OCI-M1 (cell line): ENCODE measurements around the gene PEPD.
A peak's percentile ranks its signal among the peaks of the same experiment; 100 is the strongest.

Source experiments
- DNase-seq: peaks from one replicate; lab custom pipeline; 2025; lab: John Stamatoyannopoulos, UW

The PEPD gene

DNA sequence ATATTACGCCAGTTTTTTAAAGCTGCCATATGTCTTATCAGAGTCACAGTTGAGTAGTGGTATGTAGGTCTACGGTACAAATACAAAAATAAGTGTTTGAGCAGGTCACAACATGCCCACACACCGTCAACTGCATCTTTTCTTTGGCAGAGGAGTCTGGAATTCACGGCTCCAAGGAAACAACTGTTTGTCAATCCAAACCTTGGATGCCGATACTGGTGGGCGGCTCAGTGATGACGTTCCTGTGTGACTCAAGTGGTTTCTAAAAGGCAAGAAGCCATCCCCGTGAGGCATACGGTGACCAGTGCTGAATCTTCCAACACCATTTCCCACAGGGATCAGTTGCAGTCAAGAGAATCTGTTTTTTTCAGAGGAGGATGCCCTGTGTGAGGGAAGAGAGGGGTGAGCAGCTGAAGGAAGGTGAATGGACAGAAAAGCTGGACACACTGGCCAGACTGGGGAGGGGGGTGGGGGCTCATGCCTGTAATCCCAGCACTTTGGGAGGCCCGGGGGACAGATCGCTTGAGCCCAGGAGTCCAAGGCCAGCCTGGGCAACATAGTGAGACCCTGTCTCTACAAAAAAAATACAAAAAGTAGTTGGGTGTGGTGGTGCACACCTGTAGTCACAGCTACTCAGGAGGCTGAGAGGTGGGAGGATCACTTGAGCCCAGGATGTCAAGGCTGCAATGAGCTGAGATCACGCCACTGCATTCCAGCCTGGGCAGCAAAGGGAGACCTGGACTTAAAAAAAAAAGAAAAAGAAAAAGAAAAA is 170.9 kb downstream of the PEPD start:
- DNase-seq: no peak

DNA sequence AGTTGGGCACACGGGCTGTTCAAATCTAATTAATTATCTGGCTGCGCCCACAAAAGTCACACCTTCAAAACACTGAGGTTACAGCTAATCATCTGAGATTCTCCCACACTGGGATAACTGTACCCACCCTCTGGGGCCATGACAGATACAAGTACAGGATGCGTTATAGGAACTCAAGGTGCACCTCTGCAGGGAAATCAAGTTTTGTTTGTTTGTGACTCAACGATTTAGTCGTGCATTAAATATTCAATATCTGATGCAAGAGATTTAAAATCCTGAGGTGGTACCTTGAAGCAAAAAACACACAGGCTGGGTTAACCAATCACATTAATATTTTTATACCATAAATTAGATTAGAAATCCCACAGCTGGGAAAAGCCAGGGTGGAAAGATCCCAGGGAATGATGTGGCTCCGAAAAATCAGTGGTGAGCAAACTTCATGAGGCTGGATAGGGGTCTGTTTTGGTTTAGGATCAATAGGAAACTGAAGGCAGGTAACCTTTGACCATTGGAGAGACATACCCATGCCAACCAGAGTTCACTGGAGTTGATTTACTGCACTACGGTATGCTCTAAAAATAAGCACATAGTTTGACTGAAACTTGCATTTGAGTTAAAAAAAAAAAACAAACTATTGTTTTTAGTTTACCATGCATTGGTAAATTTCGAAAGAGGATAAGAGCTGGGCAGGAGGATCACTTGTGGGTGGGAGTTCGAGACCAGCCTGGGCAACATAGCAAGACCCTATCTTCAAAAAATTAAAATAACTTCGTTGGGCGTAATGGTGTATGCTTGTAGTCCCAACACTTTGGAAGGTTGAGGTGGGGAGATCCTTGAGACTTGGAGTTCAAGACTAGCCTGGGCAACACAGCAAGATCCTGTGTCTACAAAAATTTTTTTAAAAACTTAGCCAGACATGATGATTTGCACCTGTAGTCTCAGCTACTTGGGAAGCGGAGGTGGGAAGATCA is 172.0 kb downstream of the PEPD start:
- DNase-seq: no peak

DNA sequence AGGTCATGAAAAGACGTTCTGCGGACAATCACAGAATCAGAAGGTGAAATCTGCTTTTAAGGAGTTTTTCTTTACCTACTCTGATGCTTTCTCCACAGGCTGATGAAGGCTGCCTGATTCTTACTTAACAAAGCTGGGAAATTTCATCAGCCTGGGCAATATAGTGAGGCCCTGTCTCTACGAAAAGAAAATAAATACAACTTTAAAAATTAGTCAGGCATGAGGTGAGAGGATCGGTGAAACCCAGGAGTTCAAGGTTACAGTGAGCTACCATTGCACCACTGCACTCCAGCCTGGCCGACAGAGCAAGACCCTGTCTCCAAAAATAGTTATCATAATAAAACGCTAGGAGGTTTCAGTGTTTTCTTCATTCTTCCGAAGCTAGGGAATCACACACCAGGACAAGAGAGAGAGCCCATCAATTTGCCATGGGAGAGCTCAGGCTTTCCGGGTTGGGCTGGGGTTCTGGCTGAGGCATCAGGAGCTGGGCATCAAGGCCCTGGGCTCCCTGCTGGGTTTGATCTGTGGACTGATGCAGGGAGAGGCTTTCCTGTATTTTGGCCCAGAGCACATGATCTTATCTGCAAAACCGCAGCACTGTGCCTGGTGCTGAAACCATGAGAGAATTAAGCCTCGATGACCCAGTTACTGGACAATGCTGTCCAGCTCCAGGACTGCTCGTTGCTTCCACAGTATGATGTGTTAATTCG is 173.1 kb downstream of the PEPD start:
- peak; percentile 41 for DNase-seq

- no peak for DNase-seq
These were observed 174.3 kb downstream of the PEPD start for GRCh38 chr19:33347300-33347699.

GRCh38 chr19:33346665-33347064 is 174.9 kb downstream of the PEPD start:
- no peak for DNase-seq

DNA sequence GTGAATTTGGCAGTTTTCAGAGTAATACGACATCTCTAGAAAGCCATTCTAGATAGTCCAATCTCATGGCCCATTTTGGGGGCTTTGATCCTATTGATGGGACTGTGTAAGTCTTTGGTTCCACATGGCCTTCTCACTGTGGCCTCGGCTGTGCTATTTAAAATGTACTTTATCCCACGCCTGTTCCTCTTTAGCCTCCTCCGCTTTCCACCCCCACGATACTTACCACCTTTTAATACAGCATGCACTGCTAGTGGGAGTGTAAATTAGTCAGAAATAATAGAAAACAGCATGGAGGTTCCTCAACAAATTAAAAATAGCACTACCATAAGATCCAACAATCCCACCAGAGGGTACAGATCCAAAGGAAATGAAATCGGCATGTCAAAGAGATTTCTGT is 176.4 kb downstream of the PEPD start:
- DNase-seq: no peak

GRCh38 chr19:33344573-33344925 is 177.0 kb downstream of the PEPD start:
- DNase-seq: no peak

DNA sequence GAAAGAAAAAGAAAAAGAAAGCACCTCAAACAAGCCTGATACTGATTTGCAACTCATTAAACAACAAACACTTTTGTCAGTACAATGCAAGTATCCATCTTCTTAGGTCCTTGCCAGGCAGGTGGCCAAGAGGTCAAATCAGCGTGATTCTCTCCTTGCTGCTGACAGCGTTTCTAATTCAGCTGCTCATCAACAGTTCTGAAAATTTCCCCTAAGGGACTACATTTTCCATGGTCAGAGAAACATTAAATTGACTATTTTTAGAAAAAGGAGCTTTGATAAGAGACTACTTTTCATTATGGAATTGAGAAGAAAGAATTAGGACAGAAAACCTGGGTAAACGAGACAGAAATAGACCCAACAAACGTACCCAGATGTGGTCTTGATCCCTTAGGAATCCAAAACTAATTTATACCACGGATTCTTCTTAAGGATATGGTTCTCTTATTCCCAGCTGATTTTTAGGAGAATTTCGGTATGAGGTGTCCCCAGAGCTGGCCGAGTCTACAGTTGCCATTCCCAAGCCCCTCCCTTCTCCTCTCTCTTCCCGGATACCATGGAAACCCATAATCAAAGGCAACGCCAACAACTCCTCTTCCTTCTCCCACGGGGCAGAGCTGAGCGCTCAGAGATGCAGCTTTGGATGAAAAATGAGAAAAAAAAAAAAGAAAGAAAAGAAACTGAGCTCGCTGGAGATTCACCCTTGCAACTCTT is 177.6 kb downstream of the PEPD start:
- DNase-seq: no peak

GRCh38 chr19:33343301-33343700 is 178.3 kb downstream of the PEPD start:
- no peak for DNase-seq

GRCh38 chr19:33340991-33341390 is 180.6 kb downstream of the PEPD start:
- DNase-seq: no peak

GRCh38 chr19:33339016-33339984 is 182.3 kb downstream of the PEPD start:
- no peak for DNase-seq
